GM19324 (cell line): ENCODE measurements around the gene PDE4DIP.
"Not testable (repeated sequence)": the region's sequence is repeated elsewhere in the genome, so short reads cannot be mapped to it uniquely, and the experiment has no call there.

Experiments
- ATAC-seq: cut with Tn5 transposase; IDR thresholded peaks from one replicate; pipeline ENCODE4 v1.9.1; 2021; ENCODE audit warnings: mild to moderate bottlenecking, moderate library complexity; ENCODE audit not compliant: unreplicated experiment, low FRiP score

The PDE4DIP gene

GRCh38 chr1:149018577-149018976, 174.3 kb downstream of the PDE4DIP start:
- not testable (repeated sequence) for ATAC-seq

GRCh38 chr1:149024327-149024726, 180.1 kb downstream of the PDE4DIP start:
- ATAC-seq: not testable (repeated sequence)

DNA sequence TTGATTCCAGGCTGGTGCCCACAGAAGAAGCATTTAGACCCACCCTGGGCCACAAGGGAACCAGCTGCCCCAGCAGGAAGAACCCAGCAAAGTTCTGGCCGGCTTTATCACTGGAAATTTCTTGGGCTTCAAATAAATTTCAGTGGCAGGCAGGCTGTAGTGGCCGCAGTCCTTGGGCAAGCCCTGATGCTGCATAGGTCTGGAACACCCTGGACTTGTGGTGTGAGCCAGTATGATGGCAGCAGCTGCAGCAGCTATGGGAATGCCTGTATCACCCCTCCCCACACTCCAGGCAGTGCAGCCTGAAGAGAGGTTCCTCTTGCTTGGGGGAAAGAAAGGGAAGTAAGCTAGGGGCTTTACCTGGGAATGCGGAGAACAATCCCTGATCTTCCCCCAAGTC, 189.7 kb downstream of the PDE4DIP start:
- ATAC-seq: not testable (repeated sequence)

GRCh38 chr1:149043056-149043455, 198.8 kb downstream of the PDE4DIP start:
- not testable (repeated sequence) for ATAC-seq

GRCh38 chr1:149064611-149065010, 220.4 kb downstream of the PDE4DIP start:
- ATAC-seq: not testable (repeated sequence)

DNA sequence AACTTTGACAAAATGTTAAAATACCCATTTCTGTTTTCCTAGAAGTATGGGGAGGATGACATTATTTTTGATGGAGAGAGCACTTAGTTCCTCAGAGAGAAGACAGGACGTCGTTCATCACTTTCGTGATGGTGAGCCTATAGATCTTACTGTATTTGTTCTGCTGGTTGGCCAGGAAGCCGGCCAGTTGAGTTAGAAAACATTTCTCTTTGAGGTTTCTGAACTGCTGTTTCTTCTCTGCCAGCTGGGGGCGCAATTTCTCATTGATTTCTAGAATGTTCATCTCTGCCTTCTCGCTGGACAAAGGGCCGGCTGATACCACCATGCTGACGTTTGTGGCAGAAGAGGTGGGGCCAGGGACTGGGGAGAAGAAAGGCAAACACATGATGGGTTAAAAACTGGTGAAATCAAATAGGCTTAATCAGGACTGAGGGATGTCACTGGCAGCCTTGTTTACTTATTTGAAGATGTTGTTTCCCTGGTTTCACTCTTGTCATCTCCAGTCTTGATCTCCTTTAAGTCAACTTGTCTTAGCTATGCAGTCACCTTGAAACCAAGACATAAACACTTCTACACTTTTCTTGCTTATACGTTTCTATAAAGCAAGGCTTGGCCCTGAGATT, 231.4 kb downstream of the PDE4DIP start:
- ATAC-seq: not testable (repeated sequence)
